NOMO-1 treated with dmso at 0.1 percent for 144 hours (cell line): ENCODE results near the gene CENPE.

Experiments used
- DNase-seq: peaks from one replicate; lab custom pipeline; 2025; ENCODE audit not compliant: unreplicated experiment; lab: John Stamatoyannopoulos, UW

CENPE gene

GRCh38 chr4:103075894-103076746 is 122.0 kb downstream of the CENPE start:
- no peak for DNase-seq

DNA sequence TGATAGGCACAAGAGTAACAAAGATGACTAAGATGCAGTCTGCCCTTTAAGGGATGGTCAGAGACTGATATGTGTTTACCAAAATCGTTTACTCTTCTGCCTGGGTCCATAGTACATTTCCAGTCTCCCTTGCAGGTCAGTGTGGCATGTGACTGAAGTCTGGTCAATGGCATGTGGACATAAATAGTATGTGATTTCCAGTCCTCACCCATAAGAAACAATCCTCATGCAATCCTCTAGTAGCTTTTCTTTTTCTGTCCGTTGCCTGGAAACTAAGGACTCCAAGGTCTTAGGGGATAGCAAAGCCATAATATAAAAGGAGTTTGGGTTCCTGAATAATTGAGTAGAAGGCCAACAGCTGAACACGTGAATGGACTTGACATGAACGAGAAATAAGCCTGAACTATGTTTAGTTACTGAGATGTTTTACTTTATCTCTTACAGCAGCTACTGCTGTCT is 122.7 kb downstream of the CENPE start:
- no peak for DNase-seq

DNA sequence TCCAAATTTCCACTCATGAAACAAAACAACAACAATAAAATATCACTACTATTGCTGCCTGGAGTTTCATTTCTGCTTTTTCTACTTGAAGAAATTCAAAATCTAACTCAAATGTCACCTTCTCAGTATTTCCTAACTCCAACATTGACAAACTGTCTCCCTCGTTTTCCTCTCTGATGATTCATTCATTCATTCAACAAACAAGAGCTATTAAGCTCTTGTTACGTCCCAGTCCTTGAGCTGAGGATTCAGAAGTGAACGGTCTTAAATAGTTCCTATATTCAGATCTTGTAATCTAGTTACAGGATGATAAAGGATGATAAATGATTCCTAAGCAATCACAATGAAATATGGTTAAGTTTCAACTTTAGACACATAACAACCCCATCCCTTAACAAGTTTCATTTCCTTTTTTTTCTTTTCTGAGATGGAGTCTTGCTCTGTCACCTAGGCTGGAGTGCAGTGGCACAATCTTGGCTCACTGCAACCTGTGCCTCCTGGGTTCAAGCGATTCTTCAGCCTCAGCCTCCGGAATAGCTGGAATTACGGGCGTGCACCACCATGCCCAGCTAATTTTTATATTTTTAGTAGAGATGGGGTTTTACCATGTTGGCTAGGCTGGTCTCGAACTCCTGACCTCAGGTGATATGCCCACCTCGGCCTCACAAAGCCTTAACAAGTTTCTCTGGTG is 123.3 kb downstream of the CENPE start:
- DNase-seq, result peak; percentile 68

- DNase-seq, result no peak
These were observed 124.2 kb downstream of the CENPE start for GRCh38 chr4:103073792-103074438.

- no peak for DNase-seq
These were observed 130.1 kb downstream of the CENPE start for GRCh38 chr4:103067841-103068547.

DNA sequence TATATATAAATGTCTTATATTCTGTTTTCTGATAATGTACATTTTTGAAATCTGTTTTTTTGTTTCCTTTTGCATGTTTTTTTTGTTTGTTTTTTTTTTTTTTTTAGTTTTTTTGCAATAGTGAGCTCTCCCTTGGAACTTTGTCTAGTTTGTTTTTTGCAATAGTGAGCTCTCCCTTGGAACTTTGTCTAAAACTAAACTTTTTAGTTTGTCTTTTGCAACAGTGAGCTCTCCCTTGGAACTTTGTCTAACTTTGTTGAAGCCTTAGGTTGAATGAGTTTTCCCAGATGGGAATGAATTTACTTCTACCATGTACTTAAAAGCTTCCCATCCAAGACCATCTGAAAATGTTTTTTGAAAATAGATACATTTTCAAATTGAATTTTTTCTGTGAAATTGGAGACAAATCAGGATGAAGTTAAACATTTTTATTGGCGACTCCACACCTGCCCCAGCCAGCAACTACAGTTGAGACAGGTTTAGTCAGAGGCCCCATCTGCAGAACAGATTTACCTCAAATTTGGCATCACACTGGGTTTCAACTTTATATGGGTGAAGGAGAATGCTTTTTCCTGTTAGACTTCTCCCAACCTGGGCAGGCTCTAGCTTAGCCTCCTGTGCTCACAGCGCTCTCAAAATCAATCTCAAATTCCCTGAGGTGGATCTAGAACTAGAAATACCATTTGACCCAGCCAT is 137.5 kb downstream of the CENPE start:
- DNase-seq, result no peak
